NB4 (cell line): ENCODE measurements around the gene RGS19.

Source experiments
- DNase-seq: peaks from one replicate; pipeline ENCODE4 v3.0.0; 2010; ENCODE audit warnings: low read depth
- H3K4me3 ChIP-seq: one replicate; pipeline ENCODE4 v1.5.1; 2011; ENCODE audit warnings: mild to moderate bottlenecking, low read depth, low read length, moderate library complexity
- CTCF ChIP-seq: IDR thresholded peaks from one replicate; pipeline ENCODE4 v1.5.1; 2012; ENCODE audit warnings: low read depth, low read length
- MAX ChIP-seq: IDR thresholded peaks from 2 replicates; pipeline ENCODE4 v1.6.1; 2011; ENCODE audit warnings: low read depth, low read length
- MYC ChIP-seq: IDR thresholded peaks from 2 replicates; pipeline ENCODE4 v1.6.1; 2011; ENCODE audit warnings: low read depth, low read length
- POLR2A ChIP-seq: IDR thresholded peaks from 2 replicates; pipeline ENCODE4 v1.6.1; 2011; ENCODE audit warnings: mild to moderate bottlenecking; ENCODE audit not compliant: insufficient read length; ENCODE audit errors: extremely low read depth

Gene RGS19

GRCh38 chr20:64075556-64075955 is 3.8 kb downstream of the RGS19 start:
- H3K4me3 ChIP-seq = no peak overlapping the region
- no peak for TF ChIP-seq MYC
- DNase-seq = no peak

GRCh38 chr20:64074963-64075362 is 4.4 kb downstream of the RGS19 start:
- no peak overlapping the region for H3K4me3 ChIP-seq
- DNase-seq = no peak
- TF ChIP-seq MAX = no peak
- no peak for TF ChIP-seq POLR2A
- TF ChIP-seq MYC = no peak
- no peak for TF ChIP-seq CTCF

GRCh38 chr20:64074184-64074789 is 5.0 kb downstream of the RGS19 start:
- no peak overlapping the region for H3K4me3 ChIP-seq
- DNase-seq = no peak
- TF ChIP-seq MYC (no peak), POLR2A (no peak), MAX (no peak), CTCF (no peak)

GRCh38 chr20:64073476-64074183 is 5.7 kb downstream of the RGS19 start:
- H3K4me3 ChIP-seq = no peak overlapping the region
- DNase-seq = no peak
- TF ChIP-seq POLR2A (no peak), MYC (no peak), MAX (no peak), CTCF (no peak)

- TF ChIP-seq MYC = no peak
- TF ChIP-seq MAX = no peak
- TF ChIP-seq CTCF = no peak
- peak; percentile 24 for TF ChIP-seq POLR2A
- DNase-seq = peak; percentile 44
- H3K4me3 ChIP-seq = no peak overlapping the region
Observed at GRCh38 chr20:64072498-64073063, 6.7 kb downstream of the RGS19 start.

GRCh38 chr20:64071341-64072332 is 7.7 kb downstream of the RGS19 start:
- TF ChIP-seq MYC = no peak
- peak; percentile 2 for TF ChIP-seq POLR2A
- no peak for TF ChIP-seq CTCF
- DNase-seq = peak; percentile 37
- H3K4me3 ChIP-seq = no peak overlapping the region
